B cell (primary cell): ENCODE results near the gene ZMAT5.

ENCODE experiments used
- CTCF ChIP-seq: fragments of 200-600 bp; IDR thresholded peaks from one replicate; pipeline ENCODE4 v1.8.0; 2022; ENCODE audit warnings: antibody characterized with exemption, mild to moderate bottlenecking
- EZH2 ChIP-seq: IDR thresholded peaks from 2 replicates; pipeline ENCODE4 v1.6.1; 2012; ENCODE audit warnings: borderline replicate concordance, low read depth, mild to moderate bottlenecking, moderate library complexity, low read length; ENCODE audit not compliant: insufficient read depth, poor library complexity, severe bottlenecking

- TF ChIP-seq EZH2 (no peak), CTCF (no peak)
Measured at GRCh38 chr22:29715705-29716104, 51.1 kb downstream of the ZMAT5 start.
